GM18861 (cell line): ENCODE results near the gene LRCOL1.

ENCODE experiments used
- ATAC-seq: cut with Tn5 transposase; IDR thresholded peaks from one replicate; pipeline ENCODE4 v1.9.1; 2021; ENCODE audit not compliant: unreplicated experiment

The LRCOL1 gene

DNA sequence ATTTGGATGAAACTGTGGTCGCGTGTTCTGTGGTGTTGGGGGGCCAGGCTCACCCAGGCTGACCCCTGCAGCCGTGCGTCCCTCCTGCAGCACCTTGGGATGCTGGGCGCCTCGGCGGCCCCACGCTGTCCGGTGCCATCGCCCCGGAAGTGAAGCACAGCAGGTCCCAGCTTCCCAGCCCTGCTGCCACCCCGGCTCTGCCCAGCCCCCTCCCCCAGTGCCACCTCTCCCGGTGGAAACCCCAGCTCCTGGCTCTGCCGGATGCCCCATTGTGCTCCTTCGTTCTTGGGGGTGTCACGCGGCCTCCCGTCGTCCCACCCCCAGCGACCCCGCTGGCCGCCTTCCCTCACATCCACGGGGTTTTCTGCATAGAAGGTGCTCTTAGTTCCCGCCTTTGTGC lies 25.2 kb downstream of the LRCOL1 start:
- ATAC-seq = no peak

DNA sequence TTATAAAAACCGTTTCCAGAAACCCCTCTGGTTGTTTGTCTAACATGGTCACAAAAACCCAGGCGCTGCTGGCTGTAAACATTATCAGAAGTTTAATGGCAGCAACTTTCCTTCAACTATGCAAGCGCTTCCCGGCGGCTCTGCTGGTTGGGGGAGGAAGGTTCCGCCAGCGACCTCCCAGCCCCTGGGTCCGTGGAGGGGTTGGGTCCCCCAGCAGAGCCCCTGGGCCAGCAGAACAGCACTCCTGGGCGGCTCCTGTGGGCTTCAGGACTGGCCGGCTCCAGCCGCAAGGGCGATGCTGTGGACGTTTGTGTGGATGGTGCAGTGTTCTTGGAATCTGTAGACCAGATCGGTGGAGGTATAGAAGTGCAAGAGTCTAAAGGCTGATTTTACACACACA lies 26.0 kb downstream of the LRCOL1 start:
- ATAC-seq = no peak

DNA sequence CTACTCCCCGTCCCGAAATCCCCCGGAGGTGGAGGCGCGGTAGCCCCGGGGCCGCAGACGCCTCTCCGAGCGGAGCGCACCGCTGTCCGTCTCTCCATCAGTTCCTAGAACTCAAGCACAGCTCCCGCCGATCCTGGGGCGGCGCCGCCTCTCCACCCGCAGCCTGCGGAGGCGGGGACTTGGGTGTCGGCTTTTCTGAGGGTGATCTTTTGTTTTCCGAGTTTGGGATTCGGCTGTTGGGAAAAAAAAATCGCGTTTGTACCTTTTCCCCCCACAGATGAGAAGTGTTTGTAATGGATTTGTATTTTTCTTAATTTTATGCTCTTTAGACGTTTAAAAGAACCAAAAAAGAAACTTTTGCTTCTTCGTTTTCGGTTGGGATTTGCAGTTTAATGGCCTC lies 26.6 kb downstream of the LRCOL1 start:
- ATAC-seq = no peak

DNA sequence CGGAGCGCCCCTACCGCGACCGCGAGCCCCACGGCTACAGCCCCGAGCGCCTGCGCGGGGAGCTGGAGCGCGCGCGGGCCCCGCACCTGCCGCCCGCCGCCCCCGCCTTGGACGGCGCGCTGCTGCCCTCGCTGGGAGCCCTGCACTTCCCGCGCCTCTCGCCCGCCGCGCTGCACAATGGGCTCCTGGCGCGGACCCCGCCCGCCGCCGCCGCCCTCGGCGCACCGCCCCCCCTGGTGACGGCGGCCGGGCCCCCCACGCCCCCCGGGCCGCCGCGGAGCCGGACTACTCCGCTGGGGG lies 27.0 kb downstream of the LRCOL1 start:
- no peak for ATAC-seq

DNA sequence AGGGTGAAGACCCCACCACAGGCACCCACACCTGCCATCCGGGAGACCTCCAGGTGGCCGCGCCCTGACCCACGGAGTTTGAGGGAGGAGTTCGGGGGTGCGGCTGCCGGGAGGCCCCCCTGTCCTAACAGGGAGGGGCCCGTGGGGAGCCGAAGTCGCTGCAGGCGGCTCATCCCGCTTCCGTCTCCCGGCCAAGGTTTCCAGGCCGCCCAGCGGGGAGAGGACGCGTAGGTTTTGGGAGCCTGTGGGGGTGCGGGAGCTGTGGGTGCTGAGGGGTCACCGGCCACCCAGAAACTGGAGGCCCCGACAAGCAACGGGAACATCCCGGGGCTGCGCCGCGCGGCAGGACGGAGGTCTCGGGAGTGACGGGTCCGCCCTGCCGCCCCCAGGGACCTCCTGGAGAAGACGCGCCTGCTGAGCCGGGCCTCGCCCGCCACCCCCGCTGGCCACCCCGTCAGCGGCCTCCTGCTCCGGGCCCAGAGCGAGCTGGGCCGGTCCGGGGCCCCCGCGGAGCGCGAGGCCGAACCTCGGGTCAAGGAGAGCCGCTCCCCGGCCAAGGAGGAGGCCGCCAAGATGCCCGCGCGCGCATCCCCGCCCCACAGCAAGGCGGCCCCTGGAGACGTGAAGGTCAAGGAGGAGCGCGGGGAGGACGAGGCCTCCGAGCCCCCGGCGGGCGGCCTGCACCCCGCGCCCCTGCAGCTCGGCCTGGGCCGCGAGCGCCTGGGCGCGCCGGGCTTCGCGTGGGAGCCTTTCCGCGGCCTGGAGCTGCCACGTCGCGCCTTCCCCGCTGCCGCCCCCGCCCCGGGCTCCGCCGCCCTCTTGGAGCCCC lies 27.6 kb downstream of the LRCOL1 start:
- no peak for ATAC-seq

DNA sequence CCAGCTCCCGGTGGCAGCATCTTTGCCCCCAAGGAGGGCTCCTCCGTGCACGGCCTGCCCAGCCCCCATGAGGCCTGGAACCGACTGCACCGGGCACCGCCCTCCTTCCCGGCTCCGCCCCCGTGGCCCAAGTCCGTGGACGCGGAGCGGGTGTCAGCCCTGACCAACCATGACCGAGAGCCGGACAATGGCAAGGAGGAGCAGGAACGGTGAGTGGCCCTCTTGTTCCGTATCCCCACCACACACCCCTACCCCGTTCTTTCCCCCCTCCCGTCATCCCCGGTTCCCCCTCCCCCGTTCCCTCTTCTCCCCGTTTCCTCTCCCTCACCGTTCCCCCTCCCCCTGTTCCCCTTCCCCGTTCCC lies 28.3 kb downstream of the LRCOL1 start:
- ATAC-seq = no peak

DNA sequence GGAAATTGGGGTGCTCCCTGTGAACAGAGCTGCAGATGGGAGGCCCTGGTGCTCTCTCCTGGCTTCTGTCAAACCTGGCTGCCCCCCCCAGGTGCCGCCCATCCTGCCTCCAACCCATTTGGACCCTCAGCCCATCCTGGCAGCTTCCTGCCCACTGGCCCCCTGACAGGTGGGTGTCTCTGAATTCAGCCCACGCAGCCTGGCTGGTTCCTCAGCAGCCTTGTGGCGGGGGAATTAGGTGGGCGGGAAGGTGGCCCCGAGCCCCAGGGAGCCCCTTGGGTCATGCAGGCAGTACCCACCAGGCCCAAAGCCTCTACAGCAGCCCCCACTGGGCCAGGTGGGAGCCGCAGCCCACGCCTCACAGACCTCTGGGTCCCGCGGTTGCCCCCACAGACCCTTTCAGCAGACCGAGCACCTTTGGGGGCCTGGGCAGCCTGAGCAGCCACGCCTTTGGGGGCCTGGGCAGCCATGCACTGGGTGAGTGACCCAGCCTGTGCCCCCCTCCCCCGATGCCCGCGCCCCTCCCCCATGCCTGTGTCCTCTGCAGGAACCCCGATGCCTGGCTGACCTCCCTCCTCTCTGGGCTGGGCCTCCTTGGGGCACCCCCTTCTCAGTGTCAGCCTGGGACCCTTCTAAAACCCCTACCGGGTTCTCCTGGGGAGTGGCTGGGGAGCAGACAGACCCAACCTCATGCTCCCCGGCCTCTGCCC lies 28.9 kb downstream of the LRCOL1 start:
- no peak for ATAC-seq

DNA sequence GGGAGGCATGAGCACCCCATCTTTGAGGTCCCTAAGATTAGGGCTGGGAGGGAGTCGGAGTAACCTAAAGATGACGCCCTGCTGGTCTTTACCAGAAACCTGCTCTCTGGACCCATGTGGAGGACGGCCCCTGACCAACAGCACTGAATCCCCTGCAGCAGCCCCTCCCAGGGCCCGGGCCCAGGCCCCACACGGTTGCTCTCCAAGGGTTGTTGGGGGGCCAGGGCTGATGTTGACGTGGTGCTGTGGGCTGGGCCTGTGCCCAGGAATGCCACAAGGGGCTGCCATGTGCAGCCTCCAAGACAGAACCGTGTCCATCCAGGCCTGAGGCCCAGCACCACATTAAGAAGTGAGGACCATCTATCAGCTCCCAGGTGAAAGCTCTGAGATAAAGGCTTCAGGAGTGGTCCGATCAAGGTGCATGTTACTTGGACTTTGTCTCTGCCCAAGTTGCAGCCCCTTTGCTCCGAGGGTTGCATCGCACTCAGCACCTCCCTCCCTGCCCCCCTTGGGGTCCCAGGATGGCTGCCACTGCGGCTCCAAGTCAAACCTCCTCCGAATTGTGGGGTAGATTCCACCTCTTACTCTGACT lies 29.6 kb downstream of the LRCOL1 start:
- ATAC-seq = no peak

DNA sequence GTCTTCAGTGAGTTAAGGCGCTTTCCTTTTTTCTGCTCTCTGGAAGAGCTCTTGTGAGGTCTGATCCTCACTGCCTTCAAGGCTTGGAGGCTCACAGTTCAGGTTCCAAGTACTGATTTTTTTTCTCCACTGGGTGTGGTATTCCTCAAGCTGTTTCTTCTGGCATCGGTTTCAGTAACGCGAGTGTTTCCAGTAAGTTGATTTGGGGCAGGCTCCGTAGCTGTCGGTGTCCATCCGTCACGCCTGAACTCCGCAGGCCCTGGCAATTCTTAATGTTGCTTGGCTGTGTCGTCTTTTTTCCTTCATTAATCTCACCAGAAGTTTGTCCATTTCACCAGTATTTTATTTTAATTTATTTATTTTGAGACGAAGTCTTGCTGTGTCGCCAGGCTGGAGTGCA lies 30.6 kb downstream of the LRCOL1 start:
- no peak for ATAC-seq

DNA sequence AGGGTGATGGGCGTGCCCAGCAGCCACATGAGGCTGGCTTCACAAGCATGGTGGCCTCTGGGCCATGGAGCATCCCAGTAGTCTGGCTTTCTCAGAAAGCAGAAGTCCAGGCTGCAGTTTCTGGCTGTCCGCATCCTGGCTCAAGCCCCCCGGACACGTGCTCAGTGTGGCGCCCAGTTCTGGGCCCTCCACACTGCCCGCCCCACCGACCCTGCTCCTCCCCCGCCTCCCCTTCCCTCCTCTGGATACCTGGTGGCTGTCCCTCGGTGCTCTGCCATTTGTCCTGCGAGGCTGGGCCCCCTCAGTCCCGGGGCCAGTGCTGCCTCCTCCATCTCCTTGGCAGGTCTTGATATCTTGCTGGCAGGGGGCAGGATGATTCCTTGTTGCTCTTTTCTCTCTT lies 31.6 kb downstream of the LRCOL1 start:
- ATAC-seq = no peak

DNA sequence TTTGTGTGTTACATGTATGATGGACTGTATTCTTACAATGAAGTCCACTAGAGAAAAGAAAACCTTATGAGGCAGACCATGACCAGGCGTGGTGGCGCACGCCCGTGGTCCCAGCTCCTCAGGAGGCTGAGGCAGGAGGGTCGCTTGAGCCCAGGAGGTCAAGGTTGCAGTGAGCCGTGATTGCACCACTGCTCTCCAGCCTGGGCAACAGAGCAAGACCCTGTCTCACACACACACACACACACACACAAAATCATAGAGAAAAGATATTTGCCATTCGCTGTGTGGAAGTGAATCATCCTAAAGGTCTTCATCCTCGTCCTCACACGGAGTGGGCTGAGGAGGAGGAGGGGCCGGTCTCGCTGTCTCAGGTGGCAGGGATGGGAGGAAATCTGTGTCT lies 32.3 kb downstream of the LRCOL1 start:
- no peak for ATAC-seq

DNA sequence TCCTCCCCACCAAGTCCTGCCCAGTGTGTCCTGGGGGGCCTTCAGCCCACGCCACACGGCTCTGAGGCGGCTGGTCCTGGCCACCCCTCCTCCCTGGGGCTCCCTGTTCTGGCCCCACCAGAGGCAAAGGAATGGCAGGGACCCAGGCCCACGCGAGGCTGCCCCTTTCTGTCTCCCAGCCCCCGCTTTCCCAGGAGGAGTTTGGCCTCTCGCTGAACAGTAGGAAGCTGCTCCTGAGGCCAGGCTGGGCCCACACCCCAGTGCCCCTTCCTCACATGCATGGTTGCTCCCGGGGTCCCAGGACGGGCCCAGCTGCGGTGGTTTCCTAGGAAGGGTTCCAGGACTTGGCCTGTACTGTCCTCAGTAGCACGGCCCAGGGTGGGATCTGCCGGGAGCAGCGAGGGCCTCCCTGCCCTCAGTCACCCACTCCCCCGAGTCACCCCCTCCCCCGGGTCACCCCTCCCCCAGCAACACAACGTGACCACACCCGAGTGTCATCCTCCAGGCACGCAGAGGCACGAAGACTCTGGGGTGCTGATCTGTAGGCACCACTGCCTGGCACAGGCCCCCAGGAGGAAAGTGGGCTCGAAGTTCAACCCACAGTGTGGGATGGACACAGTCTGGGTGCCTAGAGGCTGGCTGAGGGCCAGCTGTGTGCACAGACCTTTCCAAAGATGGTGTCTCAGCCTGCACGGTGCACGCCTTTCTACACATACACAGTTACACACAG lies 33.0 kb downstream of the LRCOL1 start:
- ATAC-seq = no peak

DNA sequence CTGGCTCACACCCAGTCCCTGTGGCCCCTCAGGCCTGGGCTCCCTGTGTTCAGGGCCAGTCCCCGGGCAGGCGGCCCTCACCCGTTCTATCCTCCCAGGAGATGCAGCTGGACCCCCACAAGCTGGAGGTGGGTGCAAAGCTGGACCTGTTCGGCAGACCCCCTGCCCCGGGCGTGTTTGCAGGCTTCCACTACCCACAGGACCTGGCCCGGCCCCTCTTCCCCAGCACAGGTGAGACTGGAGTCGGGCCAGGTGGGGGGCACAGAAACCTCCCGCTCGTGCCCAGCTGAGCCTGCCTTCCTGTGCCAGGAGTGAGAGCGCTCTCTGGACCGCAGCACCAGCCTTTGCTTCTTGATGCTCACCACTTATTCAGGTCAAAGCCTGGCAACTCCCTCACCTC lies 33.7 kb downstream of the LRCOL1 start:
- no peak for ATAC-seq

DNA sequence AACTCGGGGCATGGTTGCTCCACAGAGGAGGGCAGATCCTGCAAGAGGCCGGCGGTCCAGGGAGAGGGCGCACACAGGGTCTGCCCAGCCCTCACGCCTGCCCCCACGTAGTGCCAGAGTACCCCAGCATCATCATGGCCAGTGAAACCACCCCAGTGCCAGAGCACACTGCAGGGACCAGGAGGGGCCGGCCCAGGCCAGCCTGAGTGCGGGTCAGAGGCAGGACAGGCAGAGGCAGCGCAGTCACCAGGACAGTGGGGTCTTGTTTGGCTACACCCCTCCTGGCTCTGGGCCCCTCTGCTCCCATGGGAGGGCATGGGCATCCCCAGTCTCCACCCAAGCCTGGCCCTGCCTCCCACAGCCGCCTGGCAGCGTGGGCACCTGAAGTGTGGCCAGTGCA lies 34.7 kb downstream of the LRCOL1 start:
- no peak for ATAC-seq

DNA sequence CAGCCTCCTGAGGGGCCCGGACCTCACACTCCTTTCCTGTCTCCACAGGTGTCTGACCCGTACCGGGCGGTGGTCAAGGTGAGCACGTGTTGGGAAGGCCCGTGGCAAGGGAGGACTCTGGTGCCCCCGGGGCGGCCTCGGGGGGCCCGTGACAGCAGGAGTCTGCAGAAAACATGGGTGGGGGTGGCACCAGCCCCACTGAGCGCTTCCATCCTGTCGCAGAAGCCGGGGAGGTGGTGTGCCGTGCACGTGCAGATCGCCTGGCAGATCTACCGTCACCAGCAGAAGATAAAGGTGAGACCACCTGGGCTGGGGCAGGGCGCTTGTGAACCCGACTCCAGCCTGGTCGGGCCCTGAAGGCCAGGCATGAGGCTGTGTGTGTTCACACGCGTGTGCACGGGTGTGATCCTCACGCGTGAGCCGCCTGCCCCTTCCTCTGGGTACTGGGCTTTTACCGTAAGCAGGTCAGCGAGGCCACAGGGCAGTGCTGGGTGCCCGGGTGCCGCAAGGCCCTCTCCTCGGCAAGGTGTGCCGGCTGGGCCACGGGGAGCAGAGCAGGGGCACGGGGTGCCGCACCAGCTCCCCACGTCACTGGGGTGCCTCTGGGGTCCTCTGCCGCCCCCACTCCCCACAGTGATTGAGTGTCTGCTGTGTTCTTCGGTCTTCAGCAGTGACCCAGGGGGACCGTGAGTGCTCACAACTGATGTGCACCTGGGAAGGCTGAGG lies 35.9 kb downstream of the LRCOL1 start:
- ATAC-seq = no peak

DNA sequence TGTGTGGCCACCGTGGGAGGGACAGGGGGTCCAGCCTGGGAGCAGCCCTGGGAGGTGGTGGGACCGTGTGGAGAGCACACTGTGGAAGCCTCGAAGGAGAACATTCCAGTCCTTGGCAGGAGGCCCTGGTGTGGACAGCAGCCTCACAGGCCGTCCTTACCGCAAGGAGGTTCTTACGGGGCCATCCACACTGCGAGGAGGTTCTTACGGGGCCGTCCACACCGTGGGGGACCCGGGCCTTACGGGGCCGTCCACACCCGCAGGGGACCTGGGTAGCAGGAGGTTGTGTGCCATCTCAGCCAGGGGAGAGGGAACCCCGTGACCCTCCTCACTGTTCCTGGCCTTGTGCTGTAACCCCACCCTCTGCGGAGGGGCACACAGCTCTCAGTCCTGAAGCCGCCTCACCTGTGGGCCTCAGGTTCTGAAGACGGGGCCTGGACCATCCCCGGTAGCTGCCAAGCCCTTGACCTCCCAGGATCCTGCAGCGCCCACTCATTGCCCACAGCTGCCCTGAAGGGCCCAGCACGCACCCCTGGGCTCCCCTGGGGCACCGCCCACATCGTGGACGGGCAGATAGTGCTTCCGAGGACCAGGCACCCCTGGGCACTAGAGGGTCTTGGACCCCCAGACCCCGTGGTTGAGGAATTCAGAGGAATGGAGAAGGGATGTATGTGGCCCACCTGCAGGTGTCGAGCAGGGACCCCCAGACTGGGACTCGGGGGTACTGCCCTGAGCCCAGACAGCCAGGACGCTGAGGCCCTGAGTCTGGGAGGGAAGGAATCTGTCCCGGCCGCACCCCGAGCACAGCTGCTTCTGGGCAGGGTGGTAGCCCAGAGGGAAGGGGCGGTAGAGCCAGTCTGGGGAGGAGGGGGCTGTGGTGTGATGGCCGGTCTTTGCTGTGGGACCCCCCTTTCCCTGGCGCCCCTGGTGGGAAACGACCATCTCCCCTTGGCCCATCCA lies 37.3 kb downstream of the LRCOL1 start:
- ATAC-seq = no peak

DNA sequence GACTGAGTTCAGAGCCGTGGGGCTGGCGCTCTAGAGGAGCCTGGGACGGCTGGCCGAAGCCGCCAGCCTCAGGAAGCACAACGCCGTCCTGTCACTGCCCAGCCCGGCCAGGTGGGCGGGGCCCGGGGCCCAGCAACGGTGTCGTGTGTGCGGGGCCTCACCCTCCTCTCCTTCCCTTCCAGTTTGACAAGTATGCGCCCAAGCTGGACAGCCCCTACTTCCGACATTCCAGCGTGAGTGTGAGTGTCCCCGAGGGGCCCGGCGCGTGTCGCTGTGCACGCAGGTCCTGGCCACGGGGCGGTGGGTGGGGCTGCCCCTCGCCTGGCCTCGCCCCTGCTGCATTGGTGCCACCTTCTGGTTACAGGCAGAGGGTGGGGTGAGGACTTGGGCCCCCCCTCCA lies 38.3 kb downstream of the LRCOL1 start:
- ATAC-seq = no peak

DNA sequence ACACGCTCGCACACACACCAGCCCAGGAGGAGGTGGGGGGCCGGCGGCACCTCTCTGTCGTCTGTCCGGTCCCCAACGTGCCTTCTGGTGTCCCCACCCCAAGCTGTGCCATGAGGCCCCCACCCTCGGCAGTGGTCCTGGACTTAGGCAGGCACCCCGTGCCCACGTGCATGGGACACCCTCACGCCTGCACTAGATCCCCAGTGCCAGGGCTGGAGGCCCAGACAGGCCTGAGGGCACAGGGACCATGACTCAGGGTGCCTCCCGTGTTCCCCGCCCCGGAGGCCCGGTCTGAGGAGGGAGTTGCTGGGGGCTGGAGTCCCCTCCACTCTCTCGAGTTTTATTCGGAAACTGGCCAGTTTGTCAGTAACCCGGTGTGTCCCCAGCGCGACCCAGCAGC lies 38.8 kb downstream of the LRCOL1 start:
- ATAC-seq = no peak

DNA sequence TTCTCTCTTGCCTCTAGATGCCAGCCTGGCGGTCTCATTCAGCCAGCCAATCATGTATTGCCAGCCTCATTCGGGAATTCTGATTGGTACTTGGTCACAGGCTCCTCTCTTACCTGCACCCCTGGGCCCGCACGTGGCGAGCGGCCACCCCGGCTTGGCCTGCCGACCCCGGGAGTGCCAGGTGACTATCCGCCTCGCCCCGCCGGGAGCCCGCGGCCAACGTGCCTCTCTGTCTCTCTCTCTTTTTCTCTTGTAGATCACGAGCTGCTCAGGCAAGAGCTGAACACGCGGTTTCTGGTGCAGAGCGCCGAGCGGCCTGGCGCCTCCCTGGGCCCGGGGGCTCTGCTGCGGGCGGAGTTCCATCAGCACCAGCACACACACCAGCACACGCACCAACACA lies 39.3 kb downstream of the LRCOL1 start:
- no peak for ATAC-seq

DNA sequence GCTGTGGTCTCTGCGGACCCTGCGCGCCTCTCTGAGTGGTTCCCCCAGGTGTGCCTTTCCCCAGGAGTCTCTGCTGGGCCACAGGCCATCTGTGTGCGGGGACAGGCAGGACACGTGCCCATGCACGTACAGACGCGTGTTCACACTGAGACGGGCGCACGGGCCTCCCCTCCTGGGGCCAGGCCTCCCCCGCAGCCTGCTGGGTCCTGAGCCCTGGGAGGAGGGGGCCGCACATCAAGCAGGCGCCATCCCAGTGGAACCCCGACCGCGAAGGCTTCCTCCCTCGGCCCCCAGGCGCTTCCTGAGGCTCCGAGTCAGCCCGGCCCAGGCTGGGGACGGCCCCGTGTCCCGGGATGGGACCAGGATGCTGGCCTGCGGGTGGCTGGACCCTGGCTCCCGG lies 39.7 kb downstream of the LRCOL1 start:
- no peak for ATAC-seq
